HG03571 (cell line): ENCODE results near the gene HNRNPH2.

Experiments
- ATAC-seq: cut with Tn5 transposase; IDR thresholded peaks from one replicate; pipeline ENCODE4 v1.9.1; 2021; ENCODE audit not compliant: unreplicated experiment

Gene HNRNPH2

GRCh38 chrX:101450961-101451360 is 42.9 kb downstream of the HNRNPH2 start:
- no peak for ATAC-seq

- ATAC-seq = no peak
These were observed 44.0 kb downstream of the HNRNPH2 start for GRCh38 chrX:101452056-101452455.

- ATAC-seq = no peak
These were observed 52.6 kb downstream of the HNRNPH2 start for GRCh38 chrX:101460669-101461068.

GRCh38 chrX:101462892-101463291 is 54.9 kb downstream of the HNRNPH2 start:
- no peak for ATAC-seq
